Left lung (tissue), 10 donors: Measurements from ENCODE around the gene SLC25A26. TPM values are rescaled to one million over a fixed set of nuclear protein-coding genes. Genes with fewer than 3 reads are reported as not detected.

ENCODE experiments used
- ATAC-seq: fragments of 200-7000 bp; cut with Tn5 transposase; one replicate; pipeline ENCODE4 v1.9.1; 2020; ENCODE audit warnings: moderate library complexity
- DNase-seq, 4 donors: peaks; one replicate each; pipeline ENCODE4 v3.0.0-alpha.2; 2013 to 2020
- H3K27ac ChIP-seq, 2 donors: fragments of 200-600 bp; sonication (generic) in 1 of 2; one replicate each; pipeline versions ENCODE4 v1.5.0 to v1.8.0; 2020 to 2021
- H3K27me3 ChIP-seq, 2 donors: fragments of 200-600 bp; sonication (generic) in 1 of 2; one replicate each; pipeline versions ENCODE4 v1.5.0 to v1.8.0; 2020 to 2021
- H3K36me3 ChIP-seq, 2 donors: fragments of 200-600 bp; sonication (generic) in 1 of 2; one replicate each; pipeline versions ENCODE4 v1.5.0 to v1.8.0; 2020 to 2021
- H3K4me1 ChIP-seq, 2 donors: fragments of 200-600 bp; one replicate each; pipeline ENCODE4 v1.8.0; 2021
- H3K4me3 ChIP-seq, 2 donors: fragments of 200-600 bp; sonication (generic) in 1 of 2; one replicate each; pipeline versions ENCODE4 v1.5.0 to v1.8.0; 2020 to 2021; ENCODE audit warnings: mild to moderate bottlenecking in 1 of 2
- H3K9me3 ChIP-seq, 2 donors: fragments of 200-600 bp; sonication (generic) in 1 of 2; one replicate each; pipeline versions ENCODE4 v1.5.0 to v1.8.0; 2020 to 2021
- CTCF ChIP-seq, 2 donors: fragments of 200-600 bp; sonication (generic) in 1 of 2; IDR thresholded peaks; one replicate each; pipeline versions ENCODE4 v1.5.0 to v1.8.0; 2021; ENCODE audit warnings: antibody characterized with exemption in 2 of 2
- intact Hi-C, 2 donors: fragments of 100-400 bp; cut with DNase I; formaldehyde crosslinking; loops; one replicate each; pipeline versions ENCODE4 v1.11.2 to v1.14.2; 2022
- polyA plus RNA-seq, 6 donors: library from polyadenylated mRNA; unstranded; fragments of 120-200 nt; gene quantifications; one replicate each; pipeline ENCODE4 v1.2.1, GENCODE V29; 2013; ENCODE audit not compliant: insufficient read length in 6 of 6
- total RNA-seq, 2 donors: library from RNA; stranded (reverse); fragmentation: NEBNext Ultra II Directional; extraction: Animal tissue kit (Norgen Biotek cat#: 25700); gene quantifications; one replicate each; pipeline ENCODE4 v1.2.1, GENCODE V29; 2021
- donor health status: DM: no; HTN: yes; CAD: no.
- donor health status: DM: no; HTN: no; CAD: no.

SLC25A26 gene
- total and polyA plus RNA-seq, 8 donors = 14.2 to 26.2 (median 22.4) TPM

GRCh38 chr3:66366747-66367146 lies 145.9 kb downstream of the SLC25A26 start:
- H3K4me3 ChIP-seq = no peak overlapping the region
- no peak overlapping the region for H3K27ac ChIP-seq
- H3K36me3 ChIP-seq = peaks cover 0 to 5% of the 10 kb centered on the region in 2 donors
- H3K9me3 ChIP-seq = no peaks in the 10 kb centered on the region
- H3K4me1 ChIP-seq = no peaks in the 10 kb centered on the region
- no peak for ATAC-seq
- H3K27me3 ChIP-seq = no peaks in the 10 kb centered on the region
- DNase-seq = no peak
- intact Hi-C loops = no loop called here
- no peak for TF ChIP-seq CTCF (IDR thresholded peaks at IDR 0.05)

DNA sequence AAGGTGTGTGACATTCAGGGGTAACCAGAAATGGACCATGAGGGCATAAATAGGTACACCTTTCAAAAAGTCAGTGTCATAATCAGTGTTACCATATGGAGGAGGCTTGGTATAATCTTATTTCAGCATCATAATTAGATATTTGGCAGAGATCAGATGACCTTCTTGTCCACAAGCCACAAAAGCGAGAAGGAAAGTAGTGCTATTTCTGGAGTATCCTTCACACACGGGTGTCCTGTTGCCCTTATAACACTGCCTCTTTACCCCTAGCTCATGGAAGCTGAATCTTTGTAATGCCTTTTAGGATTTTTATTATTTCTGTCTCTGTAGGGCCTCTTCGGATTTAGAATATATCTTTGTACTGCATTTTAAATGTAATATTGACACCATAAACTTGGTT lies 147.2 kb downstream of the SLC25A26 start:
- H3K4me1 ChIP-seq = no peaks in the 10 kb centered on the region
- H3K27ac ChIP-seq = no peak overlapping the region
- no peak for TF ChIP-seq CTCF (IDR thresholded peaks at IDR 0.05)
- H3K36me3 ChIP-seq = peaks cover 0 to 5% of the 10 kb centered on the region in 2 donors
- no peak for DNase-seq
- intact Hi-C loops = no loop called here
- H3K27me3 ChIP-seq = no peaks in the 10 kb centered on the region
- H3K4me3 ChIP-seq = no peak overlapping the region
- H3K9me3 ChIP-seq = no peaks in the 10 kb centered on the region
- ATAC-seq = no peak

GRCh38 chr3:66370179-66370578 lies 149.4 kb downstream of the SLC25A26 start:
- H3K9me3 ChIP-seq = no peaks in the 10 kb centered on the region
- H3K27me3 ChIP-seq = no peaks in the 10 kb centered on the region
- DNase-seq = no peak
- no peak overlapping the region for H3K4me3 ChIP-seq
- H3K27ac ChIP-seq = no peak overlapping the region
- peaks cover 0 to 5% of the 10 kb centered on the region in 2 donors for H3K36me3 ChIP-seq
- intact Hi-C loops = no loop called here
- TF ChIP-seq CTCF (IDR thresholded peaks at IDR 0.05) = no peak
- no peaks in the 10 kb centered on the region for H3K4me1 ChIP-seq
- no peak for ATAC-seq

GRCh38 chr3:66371432-66371831 lies 150.6 kb downstream of the SLC25A26 start:
- intact Hi-C loops = no loop called here
- ATAC-seq = no peak
- Histone ChIP-seq H3K27me3 (no peaks in the 10 kb centered on the region), H3K36me3 (peaks cover 0 to 12% of the 10 kb centered on the region in 2 donors), H3K4me3 (no peak overlapping the region), H3K9me3 (no peaks in the 10 kb centered on the region), H3K4me1 (no peaks in the 10 kb centered on the region), H3K27ac (no peak overlapping the region)
- TF ChIP-seq CTCF (IDR thresholded peaks at IDR 0.05) = no peak
- no peak for DNase-seq

- intact Hi-C loops = no loop called here
- no peaks in the 10 kb centered on the region for H3K9me3 ChIP-seq
- TF ChIP-seq CTCF (IDR thresholded peaks at IDR 0.05) = no peak
Measured at GRCh38 chr3:66372681-66373350, 152.0 kb downstream of the SLC25A26 start.

More at GRCh38 chr3:66372681-66373350, 152.0 kb downstream of the SLC25A26 start:
- peaks cover 0 to 21% of the 10 kb centered on the region in 2 donors for H3K36me3 ChIP-seq
- DNase-seq = no peak
- no peaks in the 10 kb centered on the region for H3K4me1 ChIP-seq
- no peaks in the 10 kb centered on the region for H3K27me3 ChIP-seq
- no peak overlapping the region for H3K27ac ChIP-seq
- no peak overlapping the region for H3K4me3 ChIP-seq
- ATAC-seq = peak; percentile 50
